HG02763 (cell line): ENCODE measurements around the gene ADARB2.
"Not testable (repeated sequence)": the region's sequence is repeated elsewhere in the genome, so short reads cannot be mapped to it uniquely, and the experiment has no call there.

ENCODE experiments used
- ATAC-seq: cut with Tn5 transposase; IDR thresholded peaks from one replicate; pipeline ENCODE4 v1.9.1; 2021; ENCODE audit warnings: mild to moderate bottlenecking, moderate library complexity; ENCODE audit not compliant: unreplicated experiment

Gene ADARB2

DNA sequence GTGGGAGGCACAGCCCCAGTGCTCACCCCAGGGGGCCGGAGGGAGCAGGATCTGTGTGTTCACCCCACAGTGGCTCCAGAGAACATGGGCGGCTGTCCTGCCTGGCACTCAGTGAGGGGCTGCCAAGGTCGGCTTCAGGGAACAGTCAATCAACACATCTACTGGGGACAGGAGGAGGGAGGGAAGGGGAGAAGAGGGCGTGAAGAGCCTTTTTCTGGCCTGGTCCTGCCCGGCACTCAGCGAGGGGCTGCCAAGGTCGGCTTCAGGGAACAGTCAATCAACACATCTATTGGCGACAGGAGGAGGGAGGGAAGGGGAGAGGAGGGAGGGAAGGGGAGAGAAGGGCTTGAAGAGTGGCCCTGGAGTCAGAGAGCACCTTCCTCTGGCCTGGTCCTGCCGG lies 184.9 kb downstream of the ADARB2 start:
- ATAC-seq: no peak

DNA sequence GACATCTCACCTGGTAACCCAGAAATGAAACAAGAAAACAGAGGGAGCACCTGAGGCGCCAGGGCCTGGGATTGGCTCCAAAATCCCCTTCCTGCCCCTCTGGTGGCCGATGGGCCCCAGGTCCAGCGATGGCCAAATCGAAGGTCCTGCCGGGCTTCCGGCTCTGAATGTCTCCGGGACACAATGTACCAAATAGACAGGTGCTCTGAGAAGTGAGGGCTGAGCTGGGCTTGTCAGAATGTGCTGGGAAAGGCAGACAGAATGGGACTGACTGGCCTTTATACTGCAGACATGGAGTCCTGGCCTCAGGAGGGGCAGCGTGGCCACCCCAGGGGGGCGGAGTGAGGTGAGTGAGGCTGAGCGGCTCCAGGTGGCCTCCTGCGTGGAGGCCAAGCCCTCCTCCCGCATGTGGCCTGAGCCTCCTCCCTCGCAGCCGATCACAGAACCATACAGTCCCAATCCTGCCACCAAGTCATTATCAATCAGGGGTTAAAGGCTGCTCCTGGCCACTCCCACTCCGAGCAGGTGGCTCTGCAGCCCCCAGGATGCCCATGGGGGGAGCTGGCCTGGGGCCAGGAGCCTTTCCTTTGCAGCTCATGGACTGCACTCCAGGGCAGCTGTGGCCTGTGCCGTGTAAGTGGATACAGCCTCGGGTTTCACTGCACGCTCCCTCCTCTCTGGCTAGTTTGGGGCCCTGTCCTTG lies 185.5 kb downstream of the ADARB2 start:
- no peak for ATAC-seq

DNA sequence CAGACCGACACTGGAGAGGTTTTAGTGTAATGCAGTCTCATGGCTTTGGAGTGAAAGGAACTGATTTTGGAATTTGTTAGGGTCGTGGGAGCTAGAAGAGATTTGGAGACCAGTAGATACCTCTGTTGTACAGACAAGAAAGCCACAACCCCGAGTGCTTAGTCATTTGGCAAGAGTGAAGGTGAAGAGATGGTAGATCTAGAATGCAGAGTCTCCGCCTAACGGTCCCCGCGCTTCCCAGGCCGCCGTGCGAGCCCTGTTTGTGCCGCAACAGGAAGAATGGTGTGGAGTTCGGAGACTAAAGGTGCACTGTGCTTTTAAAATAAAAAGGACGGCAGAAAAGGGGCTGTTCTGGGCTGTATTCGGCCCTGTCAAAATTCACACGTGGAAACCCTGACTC lies 186.7 kb downstream of the ADARB2 start:
- no peak for ATAC-seq

DNA sequence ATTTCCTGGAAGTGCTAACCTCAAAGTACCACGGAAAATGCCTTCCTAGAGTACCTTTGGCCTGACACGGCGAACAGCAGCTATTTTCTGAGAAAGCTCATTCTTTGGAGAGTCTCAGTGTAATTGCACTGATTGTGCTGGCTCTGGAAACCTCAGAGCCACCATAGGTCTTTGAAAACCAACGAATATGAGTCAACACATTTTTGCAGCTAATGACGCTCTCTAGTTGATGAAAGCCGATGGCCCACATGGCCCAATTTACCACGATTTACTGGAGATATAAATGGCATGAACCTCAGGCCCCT lies 187.1 kb downstream of the ADARB2 start:
- no peak for ATAC-seq

DNA sequence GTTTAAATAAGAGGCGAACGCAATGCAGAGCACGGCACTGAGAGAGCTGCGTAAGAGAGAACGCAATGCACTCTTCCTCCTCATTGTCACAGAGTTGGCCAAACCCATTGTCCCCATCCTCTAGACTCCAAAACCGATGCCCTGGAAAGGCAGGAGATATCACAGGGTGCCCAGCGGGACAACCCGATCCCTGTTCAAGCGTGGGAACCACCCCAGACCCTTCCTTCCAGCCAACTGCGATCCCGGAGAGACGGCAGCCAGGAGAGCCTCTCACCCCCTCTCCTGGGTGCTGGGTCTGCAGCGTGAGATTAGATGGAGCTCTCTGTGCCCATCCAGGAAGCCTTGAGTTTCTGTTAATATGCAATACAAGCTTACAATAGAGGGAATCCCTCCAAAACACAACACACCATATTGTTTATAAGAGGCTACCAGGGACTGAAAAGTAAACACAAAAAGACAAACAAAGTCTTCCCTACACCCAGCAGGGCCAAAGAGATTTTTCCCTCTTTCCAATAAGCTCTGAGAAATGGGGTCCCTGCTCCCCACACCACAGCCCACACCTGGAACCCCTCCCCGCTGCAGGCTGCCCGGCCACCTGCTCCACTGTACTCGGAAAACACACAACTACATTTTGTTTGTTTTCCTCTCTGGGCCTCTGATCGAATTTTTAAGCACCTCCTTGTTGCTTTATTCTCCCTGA lies 187.6 kb downstream of the ADARB2 start:
- ATAC-seq: no peak

DNA sequence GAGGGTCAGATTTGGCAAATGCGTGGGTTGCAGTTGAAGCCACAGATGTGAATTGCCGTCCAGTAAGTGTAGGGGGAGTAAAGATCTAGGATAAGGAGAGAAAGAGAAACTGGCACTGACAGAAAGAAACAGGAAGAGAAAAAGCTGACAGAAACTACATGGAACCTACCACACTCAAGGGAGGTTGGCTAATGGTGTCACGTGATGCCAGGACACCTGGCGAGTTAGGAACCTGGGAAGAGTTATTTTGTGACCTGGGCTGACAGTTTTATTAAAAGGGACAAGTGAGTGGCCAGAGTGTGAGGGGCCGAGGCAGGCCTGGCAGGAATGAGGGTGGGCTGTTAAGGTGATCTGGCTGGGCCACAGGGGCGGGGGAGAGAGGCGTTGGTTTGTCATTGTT lies 188.7 kb downstream of the ADARB2 start:
- ATAC-seq: no peak

DNA sequence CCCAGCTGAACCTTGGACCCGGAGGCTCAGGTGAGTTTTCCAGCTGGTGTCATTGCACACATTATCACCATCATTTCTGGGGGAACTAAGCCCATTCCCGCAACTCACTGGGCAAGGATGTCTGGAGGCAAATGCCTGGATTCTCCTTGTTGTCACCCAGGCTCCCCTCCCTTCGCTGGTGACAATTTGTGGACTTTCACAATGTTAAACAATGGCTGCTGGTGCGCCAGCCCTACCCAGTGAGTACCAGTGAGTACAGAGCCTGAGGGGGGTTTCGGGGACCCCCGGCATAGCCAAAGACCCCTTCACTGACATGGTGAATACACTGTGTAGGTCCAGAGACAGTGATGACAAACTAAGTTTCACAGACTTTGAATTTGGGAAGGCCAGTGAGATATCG lies 189.2 kb downstream of the ADARB2 start:
- ATAC-seq: no peak

DNA sequence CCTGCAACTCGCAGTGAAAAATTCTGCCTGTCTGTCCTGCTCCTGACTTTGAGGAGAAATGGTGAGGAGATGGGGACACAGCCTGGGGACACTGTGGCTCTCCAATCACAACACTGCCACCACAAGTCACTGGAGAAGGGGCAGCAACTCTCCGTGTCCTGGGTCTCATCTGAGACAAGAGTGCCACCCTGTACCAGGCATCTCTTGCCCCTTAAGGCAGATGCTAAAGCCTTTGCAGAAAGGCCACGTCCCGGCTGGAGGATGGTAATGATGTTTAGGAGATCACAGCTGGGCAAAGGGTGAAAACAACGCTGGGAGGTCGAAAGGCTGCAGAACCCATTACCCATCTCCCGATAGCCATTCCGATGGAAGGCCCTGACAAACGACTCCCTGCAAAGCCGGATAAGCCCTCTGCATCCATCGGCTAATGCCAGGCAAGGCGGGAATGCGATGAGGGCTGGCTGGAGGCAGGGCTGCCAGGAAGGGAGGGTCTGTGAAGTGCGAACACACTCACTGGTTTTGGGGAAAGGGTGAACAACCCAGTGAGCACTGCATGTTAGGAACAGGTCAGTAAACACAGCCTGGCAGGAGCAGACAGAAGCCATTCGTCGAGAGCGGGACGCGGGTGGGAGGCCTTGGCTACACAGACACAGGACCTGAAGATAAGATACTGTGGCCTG lies 190.8 kb downstream of the ADARB2 start:
- no peak for ATAC-seq

DNA sequence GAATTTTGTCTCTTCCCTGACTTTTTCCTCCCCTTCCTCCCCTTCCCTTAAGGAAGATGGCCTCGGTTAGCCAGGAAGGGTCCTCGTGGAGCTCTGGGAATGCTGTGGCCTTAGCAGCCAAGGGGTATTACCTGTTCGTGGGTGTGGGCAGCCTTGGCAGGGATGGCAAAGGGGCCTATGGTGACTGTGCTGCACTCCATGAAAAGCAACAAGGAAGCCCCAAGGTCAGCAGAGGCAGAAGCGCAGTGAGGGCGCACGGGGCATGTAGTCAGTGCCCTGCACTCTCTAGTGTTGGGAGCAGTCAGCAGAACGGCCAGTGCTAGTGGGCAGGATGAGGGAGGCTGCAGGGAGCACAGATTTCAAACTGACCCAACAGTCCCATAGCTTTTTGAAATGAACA lies 191.8 kb downstream of the ADARB2 start:
- no peak for ATAC-seq

DNA sequence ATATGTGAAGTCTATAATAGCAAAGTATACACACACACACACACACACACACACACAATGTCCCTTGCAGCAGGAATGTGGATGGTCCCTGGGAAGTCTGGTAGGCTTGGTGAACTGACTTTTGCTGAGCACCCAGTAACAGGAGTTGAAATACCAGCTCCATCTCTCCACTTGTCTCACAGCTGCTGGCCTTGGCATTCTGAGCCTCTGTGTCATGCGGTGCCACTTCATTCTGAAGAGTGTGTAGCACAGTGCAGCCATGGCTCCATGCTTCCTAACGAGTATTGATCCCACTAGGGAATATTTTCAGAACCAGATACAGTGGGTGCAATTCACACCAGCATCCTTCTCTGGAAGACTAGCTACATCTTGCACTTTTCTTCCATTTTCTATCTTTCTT lies 192.4 kb downstream of the ADARB2 start:
- ATAC-seq: no peak

DNA sequence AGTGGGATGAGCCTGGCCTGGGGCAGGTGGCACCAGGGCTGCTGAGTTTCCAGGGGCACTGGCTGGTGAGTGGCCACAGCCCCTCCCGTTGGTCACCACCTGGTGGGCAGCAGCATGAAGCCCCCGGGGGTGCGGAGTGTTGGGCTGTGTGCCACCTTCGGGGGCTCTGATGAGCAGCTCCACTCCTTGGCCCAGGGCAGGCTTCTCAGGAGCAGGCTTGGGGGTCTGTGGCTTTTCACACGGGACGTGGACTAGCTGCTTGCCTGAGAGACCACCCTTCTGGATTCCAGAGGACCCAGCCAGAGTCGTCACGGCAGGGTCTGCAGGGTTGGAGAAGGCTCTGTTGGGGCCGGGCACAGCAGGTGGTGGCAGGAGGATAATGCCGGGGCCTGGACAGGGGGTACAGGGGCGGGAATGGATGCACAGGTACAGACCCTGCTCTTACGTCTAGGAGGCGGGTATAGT lies 193.1 kb downstream of the ADARB2 start:
- no peak for ATAC-seq

DNA sequence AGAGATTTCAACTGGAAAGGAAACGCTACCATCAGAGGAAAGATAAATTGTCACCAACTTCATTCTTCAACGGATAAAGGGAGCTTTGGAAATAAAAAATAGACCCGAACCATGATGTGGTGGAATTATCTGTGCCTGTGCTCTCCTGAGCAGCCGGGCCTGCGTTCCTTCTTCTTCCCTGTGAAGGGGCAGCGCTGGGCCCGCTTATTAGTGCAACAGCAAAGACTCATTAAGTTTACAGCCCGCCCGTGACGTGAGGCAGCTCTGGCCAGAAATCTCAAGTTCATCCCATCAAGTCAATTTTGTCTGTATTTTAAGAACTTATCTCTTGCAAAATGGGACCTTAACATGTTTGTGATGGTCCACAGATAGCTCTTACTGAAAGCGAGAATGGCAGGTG lies 193.7 kb downstream of the ADARB2 start:
- no peak for ATAC-seq

DNA sequence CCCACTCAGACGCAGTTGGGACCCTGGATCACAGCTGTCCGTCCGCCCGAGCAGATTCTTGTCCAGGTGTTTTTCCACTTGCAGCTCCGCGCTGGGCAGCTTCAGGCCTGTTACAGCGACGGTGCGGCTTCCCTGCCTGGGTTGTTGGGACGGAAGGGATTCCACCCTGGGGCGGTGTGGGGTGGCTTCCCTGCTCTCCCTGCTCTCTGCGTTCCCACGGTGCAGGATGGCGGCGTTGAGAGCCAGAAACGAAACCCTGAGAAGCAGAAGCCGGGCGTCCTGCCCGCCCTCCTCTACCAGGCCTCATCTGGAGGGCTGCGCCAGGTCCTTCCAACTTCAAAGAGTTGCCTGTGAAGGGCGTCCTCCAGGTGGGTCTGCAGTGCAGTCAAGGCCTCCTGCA lies 194.4 kb downstream of the ADARB2 start:
- no peak for ATAC-seq

DNA sequence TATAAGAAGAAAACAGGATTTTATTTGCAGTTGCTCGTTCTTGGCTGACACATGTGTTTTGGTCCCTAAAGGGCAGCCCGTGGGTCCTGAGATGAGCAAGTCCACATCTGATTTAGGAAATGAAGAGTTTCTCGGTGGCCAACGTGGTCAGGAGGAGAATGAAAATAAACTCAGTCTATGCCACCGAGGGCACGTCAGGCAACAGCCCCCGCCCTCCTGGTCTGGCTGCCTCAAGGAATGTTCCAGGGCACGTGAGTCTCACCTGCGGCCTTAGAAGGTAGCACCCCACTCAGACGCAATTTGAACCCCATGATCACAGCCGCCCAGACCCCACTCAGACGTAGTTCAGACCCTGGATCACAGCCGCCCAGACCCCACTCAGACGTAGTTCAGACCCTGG lies 197.2 kb downstream of the ADARB2 start:
- no peak for ATAC-seq

DNA sequence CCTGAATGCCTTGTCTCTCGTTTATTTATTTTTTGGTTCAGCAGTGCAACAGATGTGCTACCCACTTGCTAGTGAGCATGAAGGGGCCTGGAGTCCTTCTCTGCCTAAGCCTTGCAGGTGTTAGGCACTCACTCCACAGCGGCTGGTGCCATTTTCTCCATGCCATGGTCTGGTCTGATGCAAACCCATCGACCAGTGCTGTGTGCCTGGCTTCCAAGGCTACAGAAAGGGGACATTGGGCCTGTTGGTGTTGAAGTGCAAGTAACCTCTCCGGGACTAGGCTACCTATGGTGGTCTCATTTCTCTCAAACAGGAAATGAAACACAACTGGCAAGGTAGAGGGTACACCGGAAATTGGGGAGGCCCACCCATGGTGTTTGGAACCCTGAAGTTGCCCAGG lies 198.1 kb downstream of the ADARB2 start:
- ATAC-seq: no peak

DNA sequence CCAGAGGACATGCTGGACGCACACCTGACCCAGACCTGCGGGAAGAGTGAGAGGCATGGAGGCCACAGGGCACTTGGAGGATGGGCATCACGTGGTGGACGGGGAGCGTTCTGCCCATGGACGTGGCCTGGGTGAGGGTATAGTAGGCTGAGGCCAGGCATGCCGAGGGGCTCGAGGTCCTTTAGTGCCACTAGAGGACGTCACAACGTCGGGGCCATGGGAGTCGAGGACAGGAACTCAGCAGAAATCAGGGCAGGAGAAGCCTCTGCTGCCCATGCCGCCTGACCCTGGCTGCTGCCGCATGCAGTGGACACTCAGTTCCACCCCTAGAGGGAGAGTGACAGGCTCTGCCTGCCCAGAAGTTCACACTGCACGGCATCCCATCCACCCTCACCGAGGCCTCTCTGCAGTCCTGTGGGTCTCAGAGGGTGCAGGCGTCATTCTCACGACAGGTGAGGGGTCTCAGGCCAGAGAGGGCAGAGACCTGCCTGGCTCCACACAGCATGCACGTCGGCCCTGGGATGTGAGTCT lies 198.7 kb downstream of the ADARB2 start:
- ATAC-seq: no peak

DNA sequence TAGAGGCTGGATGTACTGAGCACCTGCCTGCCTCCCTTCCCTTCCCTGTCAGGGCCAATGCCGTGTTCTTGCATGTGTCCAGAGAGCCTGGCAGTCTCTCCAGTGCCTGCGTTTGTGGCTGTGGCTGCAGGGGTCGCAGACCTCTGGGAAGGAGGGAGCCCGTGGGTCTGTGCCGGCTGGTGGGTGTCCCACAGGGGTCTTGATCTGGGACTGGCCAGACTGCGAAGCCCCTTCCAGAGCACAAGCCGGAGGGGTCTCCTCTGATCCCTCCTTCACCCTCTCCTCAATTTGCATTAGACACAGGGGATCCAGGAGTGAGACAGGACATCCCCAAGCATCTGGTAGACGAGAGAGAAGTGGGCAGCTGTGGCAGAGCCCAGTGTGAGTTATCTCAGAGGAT lies 199.2 kb downstream of the ADARB2 start:
- no peak for ATAC-seq

DNA sequence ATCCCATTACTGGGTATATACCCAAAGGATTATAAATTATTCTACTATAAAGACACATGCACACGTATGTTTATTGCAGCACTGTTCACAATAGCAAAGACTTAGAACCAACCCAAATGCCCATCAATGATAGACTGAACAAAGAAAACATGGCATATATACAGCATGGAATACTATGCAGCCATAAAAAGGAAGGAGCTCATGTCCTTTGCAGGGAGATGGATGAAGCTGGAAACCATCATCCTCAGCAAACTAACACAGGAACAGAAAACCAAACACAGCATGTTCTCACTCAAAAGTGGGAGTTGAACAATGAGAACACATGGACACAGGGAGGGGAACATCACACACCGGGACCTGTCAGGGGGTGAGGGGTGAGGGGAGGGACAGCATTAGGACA lies 199.9 kb downstream of the ADARB2 start:
- ATAC-seq: not testable (repeated sequence)

DNA sequence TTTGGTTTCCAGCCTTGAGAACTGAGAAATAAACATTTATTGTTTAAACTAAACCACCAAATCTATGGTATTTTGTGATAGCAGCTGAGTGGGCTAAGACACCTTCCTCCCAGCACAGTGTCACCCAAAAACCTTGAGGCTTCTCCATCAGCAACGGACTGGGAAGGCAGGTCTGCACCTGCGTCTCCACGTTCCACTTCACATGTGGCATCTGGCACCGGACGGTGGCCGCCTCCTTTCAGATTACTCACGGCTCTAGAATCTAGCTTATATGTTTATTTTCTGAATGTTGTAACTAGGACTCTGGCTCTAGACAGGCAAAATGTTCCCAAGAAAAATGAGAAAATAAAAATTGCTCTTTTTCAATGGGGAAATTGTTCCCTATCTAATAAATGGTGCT lies 201.0 kb downstream of the ADARB2 start:
- ATAC-seq: no peak

DNA sequence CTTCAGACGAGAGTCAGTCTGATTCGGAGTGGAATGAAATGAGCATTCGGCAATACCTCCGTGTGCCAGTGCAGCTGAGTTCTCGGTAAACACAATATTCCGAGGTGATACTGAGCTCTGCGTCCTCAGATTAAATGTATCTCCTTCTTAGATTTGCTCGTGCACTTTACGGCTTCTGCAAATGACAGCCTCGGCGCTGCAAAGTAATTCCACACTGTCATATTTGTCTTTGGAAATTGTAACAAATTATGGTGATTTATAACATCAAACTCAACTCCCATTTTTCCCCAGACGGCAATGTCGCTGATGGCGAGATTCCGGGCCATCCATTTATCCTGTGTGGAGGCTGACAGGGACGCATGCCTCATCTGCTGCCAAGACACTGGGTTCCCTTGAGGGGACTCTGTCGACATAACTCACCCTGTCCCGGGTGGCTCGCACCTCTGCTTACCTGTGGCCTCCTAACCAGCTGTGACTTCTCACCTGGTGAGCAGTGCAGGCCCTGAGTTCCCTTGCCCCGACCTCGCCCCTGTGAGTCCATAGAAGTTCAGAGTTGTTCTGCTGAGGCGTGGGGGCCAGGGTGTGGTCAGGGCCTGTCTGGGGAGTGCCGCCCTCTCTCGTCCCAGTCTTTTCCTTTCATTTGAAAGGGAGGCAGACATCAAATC lies 201.9 kb downstream of the ADARB2 start:
- ATAC-seq: no peak

DNA sequence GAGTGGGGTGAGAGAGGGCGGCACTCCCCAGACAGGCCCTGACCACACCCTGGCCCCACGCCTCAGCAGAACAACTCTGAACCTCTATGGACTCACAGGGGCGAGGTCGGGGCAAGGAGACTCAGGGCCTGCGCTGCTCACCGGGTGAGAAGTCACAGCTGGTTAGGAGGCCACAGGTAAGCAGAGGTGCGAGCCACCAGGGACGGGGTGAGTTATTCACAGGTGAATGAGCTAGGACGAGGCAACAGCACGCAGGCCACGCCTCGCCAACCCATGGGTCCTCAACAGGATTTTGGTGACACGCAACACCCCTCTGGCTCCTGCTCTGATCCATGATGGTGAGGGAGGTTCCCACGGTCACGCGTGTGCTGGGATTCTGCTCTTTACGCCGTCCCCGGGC lies 202.5 kb downstream of the ADARB2 start:
- ATAC-seq: no peak

DNA sequence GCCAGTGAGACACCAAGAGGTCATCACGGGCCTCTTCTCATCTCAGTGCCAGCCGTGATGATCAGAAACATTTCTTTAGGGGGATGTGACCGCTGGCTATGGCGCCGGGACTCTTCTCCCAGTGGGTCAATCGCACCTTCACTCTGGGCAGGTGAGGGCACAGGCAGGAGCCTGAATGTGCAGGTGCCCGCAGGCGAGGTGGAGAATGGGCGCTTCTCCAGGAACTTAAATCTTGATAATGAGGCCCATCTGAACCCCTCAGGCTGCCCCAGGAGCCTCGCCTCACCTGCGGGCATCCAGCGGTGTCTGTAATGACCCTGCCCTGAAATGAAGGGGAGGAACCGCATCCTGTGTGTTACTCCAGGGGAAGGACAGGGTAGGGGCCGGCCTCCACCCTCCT lies 204.7 kb downstream of the ADARB2 start:
- ATAC-seq: no peak
